ENCODE results near the gene MVB12A.
A peak's percentile ranks its signal among the peaks of the same experiment; 100 is the strongest.

MVB12A gene

GRCh38 chr19:17419621-17420474, at the start of gene MVB12A:
Gene MVB12A (plus strand): TSS chr19:17420047. CDS start chr19:17420136, 89 bp downstream.
- peak; percentile 80 to 93 (median 86) for DNase-seq

GRCh38 chr19:17376935-17377600, 42.8 kb upstream of the MVB12A start, which contains the start of gene PLVAP:
Gene PLVAP (minus strand): TSS chr19:17377342. CDS start chr19:17377288, 54 bp downstream.
- no peak for DNase-seq

GRCh38 chr19:17378271-17378670, 41.6 kb upstream of the MVB12A start:
- no peak for DNase-seq

- DNase-seq, result no peak
These were observed 40.6 kb upstream of the MVB12A start for GRCh38 chr19:17379221-17379631.

- no peak for DNase-seq
These were observed 39.3 kb upstream of the MVB12A start for GRCh38 chr19:17380426-17381138.

GRCh38 chr19:17385878-17386611, 33.8 kb upstream of the MVB12A start:
- peak in 3 of 4 experiments; percentile 39 to 60 (median 43) for DNase-seq

GRCh38 chr19:17389288-17389687, 30.6 kb upstream of the MVB12A start:
- no peak for DNase-seq

GRCh38 chr19:17389957-17390664, 29.7 kb upstream of the MVB12A start:
- peak in 1 of 4 experiments; percentile 18 for DNase-seq

- DNase-seq, result peak; percentile 67 to 89 (median 78)
These were observed 29.0 kb upstream of the MVB12A start for GRCh38 chr19:17390665-17391370.

GRCh38 chr19:17391371-17392151, 28.3 kb upstream of the MVB12A start:
- DNase-seq, result no peak

GRCh38 chr19:17393002-17393401, 26.8 kb upstream of the MVB12A start:
- no peak for DNase-seq

- no peak for DNase-seq
These were observed 25.9 kb upstream of the MVB12A start, which contains the start of gene CCDC194 for GRCh38 chr19:17393914-17394313. Gene CCDC194 (minus strand): TSS chr19:17394196. CDS start chr19:17394158, 38 bp downstream.

GRCh38 chr19:17394891-17395415, 24.9 kb upstream of the MVB12A start:
- peak in 3 of 4 experiments; percentile 29 to 49 (median 31) for DNase-seq

GRCh38 chr19:17398902-17399527, 20.8 kb upstream of the MVB12A start:
- no peak for DNase-seq

GRCh38 chr19:17401628-17402027, 18.2 kb upstream of the MVB12A start:
- DNase-seq, result no peak

- peak in 3 of 4 experiments; percentile 20 to 46 (median 22) for DNase-seq
These were observed 16.6 kb upstream of the MVB12A start for GRCh38 chr19:17402982-17403855.

- DNase-seq, result no peak
These were observed 15.8 kb upstream of the MVB12A start for GRCh38 chr19:17404015-17404414.

GRCh38 chr19:17404621-17405249, 15.1 kb upstream of the MVB12A start:
- no peak for DNase-seq
